GM19193 (cell line): ENCODE data around the gene SFXN5.

ENCODE experiments used
- POLR2A ChIP-seq: IDR thresholded peaks from 4 replicates; pipeline ENCODE4 v1.6.1; 2011; ENCODE audit not compliant: insufficient read depth, insufficient read length; ENCODE audit errors: extremely low read depth

SFXN5 gene

DNA sequence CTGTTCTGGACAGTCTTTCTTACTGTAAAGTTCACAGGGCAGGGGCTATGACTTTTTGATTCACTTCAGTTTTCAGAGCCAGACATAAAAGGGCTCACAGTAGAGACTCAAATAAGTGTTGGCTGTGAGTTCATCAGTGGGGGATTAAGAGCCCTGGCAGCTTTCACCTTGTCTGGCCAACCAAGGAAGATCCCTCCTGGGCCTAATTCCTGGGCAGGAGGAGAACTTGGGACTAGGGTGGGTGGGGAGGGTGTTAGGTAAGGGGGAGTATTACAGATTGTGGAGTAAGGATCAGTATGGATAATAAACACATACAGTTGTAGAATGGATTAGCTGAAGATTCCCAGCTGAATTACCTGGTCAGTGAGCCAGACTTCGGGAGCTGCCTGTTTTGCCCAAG is 904 bp upstream of the SFXN5 start:
- no peak for TF ChIP-seq POLR2A

DNA sequence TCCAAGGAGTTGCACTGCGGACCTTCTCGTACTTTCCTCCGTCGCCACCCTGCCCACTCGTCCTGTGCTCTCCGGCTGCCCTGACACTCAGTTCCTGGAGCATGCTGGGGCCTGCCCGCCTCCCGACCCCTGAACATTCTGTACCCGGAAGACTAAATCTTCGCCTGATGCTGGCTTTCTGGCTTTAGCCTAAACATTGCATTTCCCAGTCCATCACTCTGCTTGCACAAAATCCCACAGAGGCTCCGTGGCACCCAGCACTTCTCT is 550 bp upstream of the SFXN5 start:
- TF ChIP-seq POLR2A: no peak

- TF ChIP-seq POLR2A: no peak
These were observed 711 bp downstream of the SFXN5 start for GRCh38 chr2:73070643-73071359.

- no peak for TF ChIP-seq POLR2A
These were observed 1.5 kb downstream of the SFXN5 start for GRCh38 chr2:73069855-73070642.

DNA sequence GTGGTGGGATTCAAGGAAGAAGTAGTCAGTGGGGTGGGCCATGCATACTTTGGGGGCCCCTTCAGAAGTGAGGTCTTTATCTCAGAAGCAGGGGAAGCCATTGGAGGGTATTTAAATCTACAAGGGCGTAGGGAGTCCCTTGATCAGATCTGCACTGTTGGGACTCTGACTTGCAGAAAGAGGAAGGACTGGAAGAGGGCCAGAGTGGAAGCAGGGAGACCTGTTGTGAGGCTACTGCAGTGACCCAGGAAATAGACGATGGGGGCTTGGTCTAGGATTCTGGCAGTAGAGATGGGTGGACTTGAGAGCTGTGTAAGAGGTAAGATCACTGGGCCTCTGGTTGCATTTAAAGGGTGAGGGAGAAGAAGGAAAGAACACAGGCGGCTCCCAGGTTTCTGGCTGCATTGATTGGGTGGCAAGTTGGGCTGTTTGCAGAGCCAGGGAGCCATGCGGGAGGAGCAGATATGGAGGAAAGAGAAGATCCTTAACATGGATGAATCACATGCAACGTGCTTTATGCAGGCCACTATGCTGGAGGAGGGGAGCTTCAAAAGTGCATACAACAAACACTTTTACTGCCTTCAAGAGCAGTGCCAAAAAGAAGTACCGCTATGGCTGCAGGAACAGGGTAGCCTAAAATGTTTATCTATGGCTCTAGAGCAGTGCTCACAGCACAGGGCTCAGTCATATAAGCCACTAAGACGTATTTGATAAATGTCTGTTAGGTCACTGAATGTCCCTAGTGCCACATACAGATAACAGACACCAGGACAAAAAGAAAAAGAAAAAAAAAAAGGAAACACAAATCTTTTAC is 2.3 kb downstream of the SFXN5 start:
- TF ChIP-seq POLR2A: no peak

DNA sequence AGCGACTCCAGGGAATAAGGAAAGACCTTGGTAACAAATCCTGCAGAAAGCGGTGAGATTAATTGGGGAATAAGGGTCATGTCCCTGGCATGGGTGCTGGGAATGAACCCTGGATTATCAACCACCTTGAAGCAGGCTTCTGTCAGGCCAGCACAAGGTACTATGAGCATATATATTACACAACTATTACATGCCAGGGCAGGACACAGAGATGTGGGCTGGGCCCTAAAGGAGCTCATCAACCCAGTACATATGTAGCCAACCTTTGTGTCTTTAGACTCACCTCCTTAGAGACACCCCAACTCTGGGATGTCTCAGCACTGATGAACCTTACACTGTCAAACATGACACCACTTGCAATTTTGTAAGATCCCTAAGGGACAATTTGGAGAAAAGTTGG is 3.4 kb downstream of the SFXN5 start:
- no peak for TF ChIP-seq POLR2A

GRCh38 chr2:73067043-73067442 is 4.5 kb downstream of the SFXN5 start:
- TF ChIP-seq POLR2A: no peak

DNA sequence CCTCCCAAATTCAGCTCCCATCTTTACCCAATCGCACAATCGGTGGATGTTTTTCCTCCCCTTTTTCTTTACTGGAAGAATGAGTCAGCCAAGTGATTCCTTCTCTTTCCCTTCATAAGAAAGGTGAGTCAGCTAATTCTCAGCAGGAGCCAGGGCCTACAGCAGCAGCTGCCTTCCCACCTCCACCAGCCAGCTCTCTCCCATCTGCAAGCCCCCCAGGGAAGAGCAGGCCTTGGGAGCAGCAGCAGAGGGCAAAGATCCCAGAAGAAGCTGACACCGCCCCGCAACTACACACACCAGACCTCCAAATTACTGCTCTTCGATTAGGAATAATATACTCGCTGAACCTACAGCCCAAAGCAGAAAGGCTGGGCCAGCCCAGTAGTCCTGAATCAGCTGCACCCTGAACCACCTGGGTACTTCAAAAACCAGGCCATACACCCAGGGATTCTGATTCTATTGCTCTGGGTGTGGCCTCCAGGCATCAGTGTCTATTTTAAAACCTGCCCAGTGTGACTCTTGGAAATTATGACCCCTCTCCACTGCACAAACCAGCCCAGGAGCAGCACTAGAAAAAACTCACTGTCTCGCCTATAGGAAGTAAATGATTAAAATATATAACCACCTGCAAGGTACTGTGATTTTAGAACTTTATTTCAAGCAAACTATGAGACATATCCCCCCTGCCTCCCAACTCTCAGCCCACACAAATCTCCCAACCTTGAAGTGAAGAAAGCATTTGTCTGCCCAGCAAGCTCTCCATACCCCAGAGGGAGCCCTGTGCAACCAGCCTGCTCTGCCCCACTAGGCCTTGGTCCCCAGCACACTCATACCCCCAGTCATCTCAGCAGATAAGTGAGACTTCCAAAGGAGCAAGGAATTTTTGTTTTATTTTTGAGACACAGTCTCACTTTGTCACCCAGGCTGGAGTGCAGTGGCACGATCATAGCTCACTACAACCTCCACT is 7.3 kb downstream of the SFXN5 start:
- no peak for TF ChIP-seq POLR2A

DNA sequence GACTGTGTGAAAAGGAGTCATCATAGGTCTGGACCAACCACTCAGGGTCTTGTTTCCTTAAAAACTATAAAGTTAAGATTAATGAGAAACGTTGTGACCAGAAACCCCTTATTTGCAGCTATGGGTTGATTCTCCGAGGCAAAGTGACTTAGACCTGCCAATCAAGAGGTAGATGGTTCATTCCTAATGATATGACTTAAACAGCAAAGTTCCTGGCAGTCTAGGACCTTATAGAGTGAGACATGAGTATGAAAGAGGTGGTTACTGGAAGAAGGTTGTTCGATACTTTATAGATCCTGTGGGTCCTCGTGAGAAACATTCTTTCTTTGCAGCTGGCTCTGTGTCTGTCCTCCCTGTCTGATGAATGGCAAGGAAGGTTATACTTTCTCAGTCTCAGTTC is 8.0 kb downstream of the SFXN5 start:
- no peak for TF ChIP-seq POLR2A

GRCh38 chr2:73059106-73059505 is 12.4 kb downstream of the SFXN5 start:
- TF ChIP-seq POLR2A: no peak

DNA sequence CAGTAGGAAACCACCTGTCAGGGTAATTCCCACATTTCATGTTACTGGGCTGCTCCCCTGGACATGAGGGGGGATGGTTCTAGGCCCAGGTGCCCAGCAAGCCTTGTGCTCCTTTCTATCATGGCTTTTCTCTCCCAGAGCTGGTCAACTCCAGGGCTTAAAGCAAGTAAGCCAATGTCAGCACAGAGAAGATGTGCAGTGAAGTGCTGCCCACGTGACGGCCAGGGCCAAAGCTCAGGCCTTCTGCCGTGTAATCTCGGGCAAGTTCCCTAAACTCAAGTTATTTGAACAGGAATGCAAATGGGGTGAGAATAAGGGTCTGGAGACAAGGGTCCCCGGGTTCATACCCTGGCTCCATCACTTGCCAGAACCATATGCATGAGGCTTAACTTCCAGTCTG is 16.5 kb downstream of the SFXN5 start:
- TF ChIP-seq POLR2A: no peak

- no peak for TF ChIP-seq POLR2A
These were observed 18.0 kb downstream of the SFXN5 start for GRCh38 chr2:73053316-73054114.

DNA sequence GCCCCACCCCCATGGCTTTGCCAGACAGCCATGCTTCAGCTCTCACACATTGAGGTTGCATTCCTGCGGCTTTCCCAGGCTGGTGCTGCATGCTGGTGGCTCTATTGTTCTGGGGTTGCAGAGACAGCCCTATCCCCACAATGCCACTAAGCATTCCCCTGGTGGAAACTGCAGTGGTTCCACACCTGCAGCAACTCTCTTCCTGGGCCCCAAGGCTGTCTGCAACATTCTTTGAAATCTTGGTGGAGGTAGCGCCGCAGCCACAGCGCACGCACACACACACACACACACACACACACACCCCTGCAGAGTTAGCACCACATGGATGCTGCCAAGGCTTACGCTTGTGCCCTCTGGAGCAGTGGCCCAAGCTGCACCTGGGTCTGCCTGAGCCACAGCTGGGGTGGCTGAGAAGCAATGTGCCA is 21.4 kb downstream of the SFXN5 start:
- TF ChIP-seq POLR2A: no peak
